Colonic mucosa (tissue), 4 donors: ENCODE data around the gene IL1RAPL1. TPM values are rescaled to one million over a fixed set of nuclear protein-coding genes. Genes with fewer than 3 reads are reported as not detected.

ENCODE experiments used
- DNase-seq: peaks from one replicate; pipeline ENCODE4 v3.0.0-alpha.2; 2020
- H3K27ac ChIP-seq: fragments of 200-600 bp; one replicate; pipeline ENCODE4 v1.8.0; 2021
- H3K27me3 ChIP-seq: fragments of 200-600 bp; one replicate; pipeline ENCODE4 v1.8.0; 2021
- H3K36me3 ChIP-seq: fragments of 200-600 bp; one replicate; pipeline ENCODE4 v1.8.0; 2021
- H3K4me1 ChIP-seq: fragments of 200-600 bp; one replicate; pipeline ENCODE4 v1.8.0; 2021; ENCODE audit warnings: mild to moderate bottlenecking
- H3K4me3 ChIP-seq: fragments of 200-600 bp; one replicate; pipeline ENCODE4 v1.8.0; 2021
- H3K9ac ChIP-seq, 2 donors: one replicate each; pipeline ENCODE4 v1.7.0; 2013; ENCODE audit warnings: control low read depth in 2 of 2, low read depth in 2 of 2, low read length in 2 of 2
- H3K9me3 ChIP-seq: fragments of 200-600 bp; one replicate; pipeline ENCODE4 v1.8.0; 2021
- CTCF ChIP-seq: fragments of 200-600 bp; IDR thresholded peaks from one replicate; pipeline ENCODE4 v1.8.0; 2022; ENCODE audit warnings: antibody characterized with exemption, mild to moderate bottlenecking
- intact Hi-C: fragments of 100-400 bp; cut with DNase I; formaldehyde crosslinking; loops from one replicate; pipeline ENCODE4 v1.14.1; 2022
- total RNA-seq, 2 donors: library from RNA; stranded (reverse); fragmentation: NEBNext Ultra II Directional in 1 of 2; extraction: Animal tissue kit (Norgen Biotek cat#: 25700) in 1 of 2; gene quantifications; one replicate each; pipeline ENCODE4 v1.2.1, GENCODE V29; 2021
- donor health status: healthy.
- donor health status: DM: no; HTN: no; CAD: no.
- donor health status: DM: no; HTN: no; CAD: no.

Gene IL1RAPL1
- total RNA-seq, 2 donors from 2014 or later: 0.10 to 0.24 TPM

- Histone ChIP-seq H3K4me1 (no peaks in the 10 kb centered on the region), H3K9me3 (no peaks in the 10 kb centered on the region), H3K36me3 (no peaks in the 10 kb centered on the region), H3K27me3 (no peaks in the 10 kb centered on the region), H3K27ac (no peak overlapping the region), H3K4me3 (no peak overlapping the region), H3K9ac (no peak overlapping the region)
- intact Hi-C loops: no loop called here
- no peak for TF ChIP-seq CTCF
- no peak for DNase-seq
Observed at GRCh38 chrX:29241809-29242208, 654.6 kb downstream of the IL1RAPL1 start.

- no peak for DNase-seq
- no peaks in the 10 kb centered on the region for H3K36me3 ChIP-seq
- TF ChIP-seq CTCF: no peak
- no peak overlapping the region for H3K4me3 ChIP-seq
- H3K9me3 ChIP-seq: no peaks in the 10 kb centered on the region
- H3K4me1 ChIP-seq: no peaks in the 10 kb centered on the region
- no peak overlapping the region for H3K9ac ChIP-seq
- H3K27ac ChIP-seq: no peak overlapping the region
- intact Hi-C loops: no loop called here
- H3K27me3 ChIP-seq: no peaks in the 10 kb centered on the region
Observed at GRCh38 chrX:29242856-29243255, 655.6 kb downstream of the IL1RAPL1 start.

GRCh38 chrX:29243942-29244341 is 656.7 kb downstream of the IL1RAPL1 start:
- intact Hi-C loops: no loop called here
- H3K36me3 ChIP-seq: no peaks in the 10 kb centered on the region
- no peaks in the 10 kb centered on the region for H3K9me3 ChIP-seq
- no peaks in the 10 kb centered on the region for H3K4me1 ChIP-seq
- TF ChIP-seq CTCF: no peak
- H3K4me3 ChIP-seq: no peak overlapping the region
- DNase-seq: no peak
- H3K9ac ChIP-seq: no peak overlapping the region
- no peak overlapping the region for H3K27ac ChIP-seq
- no peaks in the 10 kb centered on the region for H3K27me3 ChIP-seq

GRCh38 chrX:29254515-29254914 is 667.3 kb downstream of the IL1RAPL1 start:
- Histone ChIP-seq H3K4me1 (no peaks in the 10 kb centered on the region), H3K9ac (no peak overlapping the region), H3K4me3 (no peak overlapping the region), H3K27me3 (no peaks in the 10 kb centered on the region), H3K27ac (no peak overlapping the region), H3K36me3 (no peaks in the 10 kb centered on the region), H3K9me3 (no peaks in the 10 kb centered on the region)
- TF ChIP-seq CTCF: no peak
- intact Hi-C loops: no loop called here
- DNase-seq: no peak

- no peak overlapping the region for H3K27ac ChIP-seq
- intact Hi-C loops: no loop called here
- no peaks in the 10 kb centered on the region for H3K9me3 ChIP-seq
- H3K36me3 ChIP-seq: no peaks in the 10 kb centered on the region
- H3K4me3 ChIP-seq: no peak overlapping the region
- TF ChIP-seq CTCF: no peak
- no peak overlapping the region for H3K9ac ChIP-seq
- H3K4me1 ChIP-seq: no peaks in the 10 kb centered on the region
- H3K27me3 ChIP-seq: no peaks in the 10 kb centered on the region
- DNase-seq: no peak
Observed at GRCh38 chrX:29257521-29257920, 670.3 kb downstream of the IL1RAPL1 start.

- intact Hi-C loops: no loop called here
Observed at GRCh38 chrX:29269390-29269789, 682.1 kb downstream of the IL1RAPL1 start.

More at GRCh38 chrX:29269390-29269789, 682.1 kb downstream of the IL1RAPL1 start:
- DNase-seq: no peak
- Histone ChIP-seq H3K36me3 (no peaks in the 10 kb centered on the region), H3K4me1 (no peaks in the 10 kb centered on the region), H3K9me3 (no peaks in the 10 kb centered on the region), H3K9ac (no peak overlapping the region), H3K4me3 (no peak overlapping the region), H3K27ac (no peak overlapping the region), H3K27me3 (no peaks in the 10 kb centered on the region)
- TF ChIP-seq CTCF: no peak
